GF-D8 (cell line): Measurements from ENCODE around the gene ZNF385C.
"Not testable (repeated sequence)": the region's sequence is repeated elsewhere in the genome, so short reads cannot be mapped to it uniquely, and the experiment has no call there.

Source experiments
- DNase-seq: peaks from one replicate; lab custom pipeline; 2025; lab: John Stamatoyannopoulos, UW

The ZNF385C gene, protein sequence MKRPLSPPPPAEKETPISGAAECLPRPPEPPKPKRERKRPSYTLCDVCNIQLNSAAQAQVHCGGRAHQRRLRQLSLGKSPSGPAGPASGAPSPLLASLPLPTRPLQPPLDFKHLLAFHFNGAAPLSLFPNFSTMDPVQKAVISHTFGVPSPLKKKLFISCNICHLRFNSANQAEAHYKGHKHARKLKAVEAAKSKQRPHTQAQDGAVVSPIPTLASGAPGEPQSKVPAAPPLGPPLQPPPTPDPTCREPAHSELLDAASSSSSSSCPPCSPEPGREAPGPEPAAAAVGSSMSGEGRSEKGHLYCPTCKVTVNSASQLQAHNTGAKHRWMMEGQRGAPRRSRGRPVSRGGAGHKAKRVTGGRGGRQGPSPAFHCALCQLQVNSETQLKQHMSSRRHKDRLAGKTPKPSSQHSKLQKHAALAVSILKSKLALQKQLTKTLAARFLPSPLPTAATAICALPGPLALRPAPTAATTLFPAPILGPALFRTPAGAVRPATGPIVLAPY

DNA sequence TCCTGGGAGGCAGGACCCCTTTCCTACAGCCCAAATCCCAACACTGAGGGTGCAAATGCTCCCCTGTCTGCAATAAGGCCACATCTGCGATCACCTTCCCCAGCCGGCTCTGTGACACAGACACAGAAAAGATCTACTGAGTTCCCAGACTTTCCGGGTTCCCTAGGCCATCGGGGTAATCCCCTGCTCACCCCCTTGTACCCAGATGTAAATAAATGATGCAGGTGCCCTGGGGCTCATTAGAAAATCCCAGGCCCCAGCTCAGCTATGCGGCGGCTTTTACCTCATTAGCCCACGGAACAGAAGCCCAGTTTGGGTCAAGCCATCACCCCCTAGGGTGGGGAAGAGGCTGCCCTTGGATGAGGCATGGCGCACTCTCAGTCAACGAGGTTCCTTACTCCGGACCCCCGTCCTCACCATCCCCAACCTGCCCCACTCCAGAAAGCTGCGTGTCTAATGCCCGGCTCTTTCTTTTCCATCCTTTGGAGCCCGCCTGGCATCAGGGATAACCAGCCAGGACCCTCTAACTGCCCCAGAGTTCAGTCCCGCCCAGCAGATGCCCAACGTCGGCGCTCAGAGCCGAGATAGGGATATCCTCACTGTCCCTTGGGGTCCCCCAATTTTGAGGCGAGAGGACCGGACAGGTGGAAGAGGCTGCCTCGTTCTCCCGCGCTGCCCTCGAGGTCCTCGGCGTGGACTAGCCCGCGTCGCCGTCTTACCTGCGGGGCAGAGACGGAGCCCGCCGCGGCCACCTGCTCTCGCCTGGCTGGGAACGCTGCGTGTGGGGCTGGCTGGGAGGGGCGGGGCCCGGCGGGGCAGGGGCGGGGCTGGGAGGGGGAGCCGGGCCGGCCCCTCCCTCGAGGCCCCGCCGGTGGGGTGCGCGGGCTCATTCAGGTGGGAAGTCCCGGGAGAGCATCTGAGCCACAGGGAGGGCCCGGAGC is at the start of gene ZNF385C:
TSS of gene ZNF385C (minus strand) at position 783 of the 941 bp plus-strand sequence. CDS start 35,417 bp downstream, outside the sequence.
- DNase-seq, result no peak

DNA sequence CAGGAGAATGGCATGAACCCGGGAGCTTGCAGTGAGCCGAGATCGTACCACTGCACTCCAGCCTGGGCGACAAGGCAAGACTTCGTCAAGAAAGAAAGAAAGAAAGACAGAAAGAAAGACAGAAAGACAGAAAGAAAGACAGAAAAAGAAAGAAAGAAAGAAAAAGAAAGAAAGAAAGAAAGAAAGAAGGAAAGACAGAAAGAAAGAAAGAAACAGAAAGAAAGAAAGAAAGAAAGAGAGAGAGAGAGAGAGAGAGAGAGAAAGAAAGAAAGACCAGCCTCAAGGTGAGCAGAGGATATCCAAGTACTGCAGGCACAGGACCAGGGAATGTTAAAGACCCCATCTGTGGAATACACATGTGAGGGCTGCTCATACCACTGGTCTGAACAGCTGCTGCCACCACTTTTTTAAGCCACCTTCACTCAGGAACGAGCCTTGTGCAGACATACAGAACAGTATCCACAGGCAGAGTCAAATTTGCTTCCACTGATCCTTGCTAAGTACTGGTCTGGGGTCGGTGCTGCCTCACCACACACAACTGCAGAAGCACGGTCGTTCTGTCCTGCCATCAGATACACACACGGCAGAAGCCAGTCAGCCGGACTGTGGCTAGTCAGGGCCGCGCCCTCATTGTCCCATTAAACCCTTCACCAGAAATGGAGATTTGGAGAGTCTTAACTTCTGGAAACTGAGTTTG is 48.8 kb upstream of the ZNF385C start:
- no peak for DNase-seq

DNA sequence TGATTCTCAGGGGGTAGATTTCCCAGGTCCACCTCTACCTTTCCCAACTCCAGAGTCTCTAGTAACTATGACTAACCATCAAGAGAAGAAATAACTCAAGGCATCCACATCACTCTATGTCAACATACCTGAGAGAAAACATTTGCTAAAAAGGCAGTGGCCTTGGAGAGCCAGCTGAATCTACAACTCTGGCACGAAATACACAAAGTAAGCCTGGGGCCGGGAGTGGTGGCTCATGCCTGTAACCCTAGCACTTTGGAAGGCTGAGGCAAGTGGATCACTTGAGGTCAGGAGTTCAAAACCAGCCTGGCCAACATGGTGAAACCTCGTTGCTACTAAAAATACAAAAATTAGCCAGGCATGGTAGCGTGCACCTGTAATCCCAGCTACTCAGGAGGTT is 44.9 kb upstream of the ZNF385C start:
- not testable (repeated sequence) for DNase-seq

DNA sequence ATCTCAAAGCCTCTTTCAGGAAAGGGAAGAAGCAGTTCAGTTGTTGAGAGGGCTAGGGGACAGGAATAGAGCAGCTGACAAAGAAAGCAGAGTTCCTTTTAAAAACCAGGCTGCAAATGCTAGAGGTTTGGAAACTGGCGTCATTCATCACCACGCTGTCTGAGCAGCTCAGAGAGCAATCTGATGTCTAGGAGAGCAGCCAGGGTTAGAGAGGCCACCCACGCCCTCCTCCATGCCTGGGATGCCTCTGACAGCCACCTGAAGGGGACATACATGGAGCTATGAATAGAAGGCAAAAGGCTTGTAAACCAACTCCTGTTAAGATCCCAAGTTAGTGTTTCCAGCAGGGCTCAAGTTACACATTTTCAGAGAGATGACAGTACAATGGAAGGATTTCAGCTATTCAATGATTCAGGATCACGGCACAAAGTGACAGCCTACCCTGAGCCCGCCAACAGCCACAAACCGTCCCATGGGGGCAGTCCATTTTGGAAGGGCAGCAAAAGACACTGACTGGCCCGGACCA is 44.2 kb upstream of the ZNF385C start:
- no peak for DNase-seq

DNA sequence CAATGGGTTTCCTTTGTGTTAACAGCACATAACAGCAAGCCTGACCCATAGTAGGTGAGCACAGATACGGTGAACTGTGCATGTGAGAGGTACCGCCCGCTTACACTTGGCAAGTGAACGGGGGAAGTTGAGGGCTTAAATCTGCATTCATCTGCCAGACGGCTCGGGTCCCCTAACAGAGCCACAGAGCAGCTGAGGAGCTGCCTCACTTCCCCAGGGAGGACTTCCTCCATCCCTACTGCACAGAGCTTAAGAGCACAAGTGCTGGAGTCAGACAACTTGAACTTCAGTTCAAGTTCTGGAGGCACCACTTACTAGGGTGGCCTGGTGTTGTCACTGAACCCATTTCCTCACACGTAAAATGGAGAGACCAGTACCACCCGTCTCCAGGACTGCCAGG is 43.1 kb upstream of the ZNF385C start:
- no peak for DNase-seq

DNA sequence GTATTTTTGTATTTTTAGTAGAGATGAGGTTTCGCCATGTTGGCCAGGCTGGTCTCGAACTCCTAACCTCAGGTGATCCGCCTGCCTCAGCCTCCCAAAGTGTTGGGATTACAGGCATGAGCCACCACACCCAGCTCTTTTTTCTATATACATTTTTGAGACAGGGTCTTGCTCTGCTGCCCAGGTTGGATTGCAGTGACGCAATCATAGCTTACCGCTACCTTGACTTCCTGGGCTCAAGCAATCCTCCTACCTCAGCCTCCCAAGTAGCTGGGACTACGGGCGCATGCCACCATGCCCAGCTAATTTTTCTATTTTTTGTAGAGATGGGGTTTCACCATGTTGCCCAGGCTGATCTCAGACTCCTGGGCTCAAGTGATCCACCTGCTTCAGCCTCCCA is 42.4 kb upstream of the ZNF385C start:
- not testable (repeated sequence) for DNase-seq

DNA sequence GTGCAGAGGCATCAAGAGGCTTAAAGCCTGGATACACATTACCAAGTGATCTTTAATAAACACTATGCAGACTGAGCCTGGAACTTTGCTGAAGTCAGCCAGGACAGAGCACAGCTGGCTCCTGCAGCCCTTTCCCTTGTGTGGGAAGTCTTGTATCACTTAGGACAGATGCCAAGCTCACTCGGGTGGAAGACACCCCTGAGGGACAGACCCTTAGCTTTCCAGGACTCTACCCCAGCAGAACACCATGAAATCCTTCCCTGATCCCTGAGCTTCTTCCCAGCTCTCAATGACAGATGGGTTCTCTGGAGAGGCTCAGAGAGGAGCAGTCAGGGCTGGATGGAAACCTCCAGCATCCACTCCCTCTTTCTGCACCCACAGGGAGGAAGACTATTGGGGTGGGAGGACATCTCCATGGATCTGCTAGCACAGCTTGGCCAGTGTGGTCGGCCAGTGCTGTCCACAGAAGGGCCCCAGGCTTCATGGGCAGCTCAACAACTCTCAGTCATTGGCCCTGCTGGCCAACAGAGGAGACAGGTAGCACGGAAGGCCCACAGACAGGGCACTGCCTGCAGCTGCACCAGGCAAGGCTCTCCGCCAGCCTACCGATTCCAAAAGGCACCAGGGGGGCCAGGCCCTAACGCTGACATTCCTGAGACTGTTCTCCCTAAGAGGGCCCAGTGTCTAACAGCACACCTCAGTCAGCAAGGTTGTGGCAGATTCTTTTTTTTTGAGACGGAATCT is 40.6 kb upstream of the ZNF385C start:
- DNase-seq, result no peak

DNA sequence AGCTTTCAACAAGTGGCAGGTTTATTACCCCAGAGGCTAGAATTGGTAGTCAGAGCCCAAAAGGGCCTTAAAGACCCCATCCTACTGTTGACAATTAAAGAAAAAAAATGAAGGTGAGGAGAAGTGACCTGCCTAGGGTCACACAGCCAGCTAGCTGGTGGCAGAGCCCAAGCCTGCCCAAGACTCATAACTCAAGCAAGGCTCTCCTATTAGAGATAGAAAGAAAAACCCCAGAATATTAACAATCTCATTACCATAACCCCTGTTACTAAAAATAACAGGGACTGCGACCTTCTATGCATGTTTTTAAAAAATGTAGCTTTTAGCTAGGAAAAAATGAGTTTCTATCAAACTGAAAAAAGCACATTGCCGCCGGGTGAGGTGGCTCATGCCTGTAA is 38.4 kb upstream of the ZNF385C start:
- DNase-seq, result no peak

DNA sequence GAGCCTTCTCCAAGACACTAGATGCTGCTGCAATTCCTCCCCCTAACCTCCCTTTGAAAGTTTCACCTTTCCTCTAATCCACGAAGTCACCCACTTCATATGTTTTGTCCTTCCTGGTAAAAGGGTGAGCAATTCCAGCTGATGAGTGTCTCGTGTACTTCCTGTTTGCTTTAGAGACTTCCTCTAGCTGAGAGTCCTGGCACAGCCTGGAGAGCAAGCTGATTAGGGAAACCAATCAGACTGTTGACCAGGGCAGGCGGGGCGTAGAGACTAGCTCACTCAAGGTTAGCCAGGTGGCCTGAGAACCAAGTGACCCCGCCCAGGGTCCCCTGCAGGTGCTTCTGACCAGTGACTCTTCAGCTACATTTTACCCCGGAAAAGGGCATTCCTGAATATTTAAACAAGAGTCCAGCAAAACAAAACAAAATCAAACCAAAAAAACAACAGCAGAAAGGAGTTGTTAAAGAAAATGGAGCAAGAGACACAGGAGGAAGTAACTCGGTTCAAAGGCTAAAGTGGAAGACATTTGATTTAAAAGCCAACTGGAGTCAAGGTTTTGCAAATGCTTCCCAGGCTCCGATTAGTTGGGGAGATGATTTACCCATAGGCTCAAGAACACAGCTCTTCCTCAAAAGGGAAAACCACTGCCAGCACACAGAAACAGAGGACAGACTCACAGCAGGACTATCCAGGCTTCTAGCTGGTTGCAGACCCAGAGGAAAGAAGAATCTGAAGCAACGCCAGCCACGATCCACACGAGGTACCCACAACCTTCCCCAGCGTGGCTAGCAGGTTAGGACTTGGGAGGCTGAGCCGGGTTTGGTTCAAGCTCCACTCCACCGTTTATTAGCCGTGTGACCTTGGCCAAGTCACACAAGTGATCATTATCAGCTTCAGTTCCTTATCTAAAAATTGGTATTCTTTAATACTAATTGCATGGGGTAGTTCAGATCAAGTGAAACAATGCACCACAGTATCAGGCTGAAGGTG is 37.7 kb upstream of the ZNF385C start:
- DNase-seq, result peak; percentile 29

DNA sequence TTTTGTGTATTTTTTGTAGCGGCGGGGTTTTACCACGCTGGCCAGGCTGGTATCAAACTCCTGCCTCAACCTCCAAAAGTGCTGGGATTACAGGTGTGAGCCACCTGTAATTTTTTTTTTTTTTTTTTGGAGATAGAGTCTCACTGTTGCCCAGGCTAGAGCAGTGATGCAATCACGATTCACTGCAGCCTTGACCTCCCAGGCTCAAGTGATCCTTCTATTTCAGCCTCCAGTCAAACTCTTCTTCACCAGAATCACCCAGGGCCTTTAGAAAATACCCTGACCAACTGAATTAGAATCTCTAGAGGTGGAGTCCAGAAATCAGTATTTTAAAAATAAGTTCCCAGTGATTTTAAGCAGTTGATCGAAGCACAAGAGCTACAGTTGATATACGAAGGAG is 36.9 kb upstream of the ZNF385C start:
- no peak for DNase-seq

DNA sequence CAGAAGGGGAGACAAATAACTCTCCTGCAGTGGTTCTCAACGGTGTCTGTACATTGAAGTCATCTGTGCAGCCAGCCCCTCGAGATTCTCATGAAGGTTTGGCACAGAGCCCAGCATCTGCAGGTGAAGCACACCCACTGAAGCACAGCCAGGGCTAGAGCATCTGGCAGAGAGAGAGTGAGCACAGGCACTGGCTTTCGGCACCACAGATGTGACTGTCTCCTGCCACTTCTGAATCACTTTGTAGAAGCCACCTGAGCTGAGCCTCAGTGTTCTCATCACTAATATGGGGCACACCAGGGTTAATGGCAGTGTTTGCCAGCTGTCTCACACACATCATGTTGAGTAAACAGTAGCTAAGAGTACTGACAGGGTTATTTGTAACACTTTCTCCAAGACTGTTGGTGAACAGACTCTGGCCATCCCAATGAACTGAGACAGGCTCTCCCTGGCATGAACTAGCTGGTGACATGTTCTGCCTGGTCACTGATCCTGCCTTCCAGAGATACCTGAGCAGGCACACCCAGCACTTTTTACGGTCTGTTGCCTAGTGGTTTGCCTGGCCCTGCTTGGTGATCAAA is 35.3 kb upstream of the ZNF385C start:
- DNase-seq, result no peak

DNA sequence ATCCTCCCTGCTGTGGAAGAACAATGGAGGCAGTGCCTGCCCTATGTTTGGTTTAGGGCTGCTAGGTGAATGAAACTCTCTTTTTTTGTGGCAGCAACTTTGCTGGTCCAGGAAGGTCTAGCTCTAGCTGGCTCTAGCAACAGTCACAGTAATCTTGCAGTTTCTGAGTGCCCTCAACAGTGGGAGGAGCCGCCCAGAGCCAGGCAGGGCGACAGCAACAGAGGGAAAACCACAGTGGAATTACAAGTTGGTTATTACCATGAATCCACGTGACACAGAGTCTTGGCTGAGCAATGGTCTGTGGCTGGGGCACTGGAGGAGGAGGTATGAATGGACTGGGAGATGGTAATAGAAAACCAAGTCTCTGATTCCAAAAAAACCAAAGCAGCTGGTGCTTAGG is 34.7 kb upstream of the ZNF385C start:
- peak; percentile 61 for DNase-seq

DNA sequence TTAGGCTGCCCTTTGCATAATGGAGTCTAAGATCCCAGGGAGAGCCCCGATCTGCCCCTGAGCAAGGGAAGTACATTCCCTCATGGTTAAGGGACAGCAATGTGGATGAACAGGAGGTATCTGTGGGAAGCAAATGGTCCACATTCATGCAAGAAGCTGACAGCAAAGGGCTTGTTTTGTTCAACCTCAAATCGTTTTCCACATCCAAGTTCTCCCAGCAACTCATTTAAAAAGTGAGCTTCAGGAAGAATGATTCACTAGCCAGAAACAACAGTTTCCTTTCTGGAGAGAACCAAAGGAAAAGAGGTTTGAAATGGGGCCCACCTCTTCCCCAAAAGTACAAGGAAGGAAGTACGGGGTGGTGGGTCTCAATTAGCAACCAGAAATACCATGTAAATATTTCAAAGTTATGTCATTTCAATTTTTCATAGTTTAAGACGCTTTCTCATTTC is 33.7 kb upstream of the ZNF385C start:
- peak; percentile 7 for DNase-seq

DNA sequence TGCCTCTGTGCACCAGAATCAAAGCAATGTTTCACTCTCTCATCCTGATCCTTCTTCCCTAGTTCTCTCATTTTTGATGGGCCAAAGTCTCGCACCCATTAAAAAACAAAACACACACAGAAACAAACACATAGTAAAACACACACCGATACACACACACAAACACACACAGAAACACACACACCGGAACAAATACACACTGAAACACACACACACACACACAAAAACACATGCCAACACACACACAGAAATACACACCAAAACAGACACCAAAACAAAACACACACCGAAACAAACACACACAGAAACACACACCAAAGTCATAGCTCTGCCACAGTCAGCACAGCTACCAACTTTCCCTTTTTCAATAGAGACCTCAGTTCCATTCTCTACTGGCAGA is 33.0 kb upstream of the ZNF385C start:
- no peak for DNase-seq

DNA sequence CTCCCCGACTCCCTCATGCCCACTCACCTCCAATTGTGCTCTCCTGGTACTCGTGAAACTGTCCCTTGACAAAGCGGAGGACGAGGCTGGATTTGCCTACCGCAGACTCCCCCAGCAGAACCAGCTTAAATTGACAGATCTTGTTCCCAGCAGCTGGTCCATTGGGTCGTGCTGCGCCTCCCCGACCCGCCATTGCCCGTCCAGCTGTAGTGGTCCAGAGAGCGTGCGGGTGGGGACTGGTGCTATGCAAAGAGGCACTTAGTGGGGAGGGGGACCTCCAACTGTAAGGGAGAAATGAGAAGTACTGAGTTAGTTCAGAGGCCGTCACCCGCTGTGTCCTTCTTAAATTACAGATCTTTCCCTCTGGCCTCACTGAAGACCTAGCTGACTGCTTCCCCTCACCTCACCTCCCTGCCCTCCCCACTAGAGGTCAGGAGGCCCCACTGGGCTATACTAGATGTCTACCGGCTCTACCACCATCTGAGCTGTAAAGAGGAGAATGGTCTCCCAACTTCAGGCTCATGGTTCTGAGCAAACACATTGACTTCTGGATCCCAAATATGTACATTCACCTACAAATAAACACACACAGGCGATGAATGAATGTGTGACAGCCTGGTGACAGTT is 32.1 kb upstream of the ZNF385C start:
- no peak for DNase-seq

DNA sequence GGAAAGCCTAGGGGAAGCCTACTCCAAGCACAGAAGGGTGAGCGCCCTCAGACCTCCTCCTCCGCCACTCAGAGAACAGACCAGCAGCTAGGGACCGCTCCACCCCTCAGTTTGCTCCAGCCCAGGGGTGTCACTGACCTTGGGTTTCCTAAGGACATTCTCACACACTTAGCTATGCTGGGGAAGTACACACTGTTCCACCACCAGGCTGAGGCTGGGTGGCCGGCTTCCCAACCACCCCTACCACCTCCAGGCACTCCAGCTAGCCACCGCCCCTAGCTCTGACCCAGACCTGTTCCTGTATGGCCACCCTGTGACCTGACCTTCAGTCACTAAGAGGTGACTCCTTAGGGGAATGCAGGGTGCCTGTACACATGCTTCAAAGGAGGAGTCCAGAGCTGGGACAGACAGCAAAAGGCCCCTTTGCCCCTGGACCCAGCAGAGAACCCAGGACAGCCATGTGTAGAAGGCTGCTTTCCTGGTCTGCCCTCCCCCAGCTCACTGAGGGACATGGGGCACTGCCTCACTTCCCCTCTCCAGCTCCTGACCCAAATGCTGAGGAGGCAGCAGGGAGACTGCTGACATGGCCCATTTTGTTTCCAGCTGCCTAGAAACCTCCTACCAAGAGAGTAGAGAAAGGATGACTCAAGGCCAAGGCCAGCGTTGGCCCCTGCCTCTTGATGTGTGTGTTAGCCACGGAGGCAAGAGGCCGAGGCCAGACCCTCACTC is 31.0 kb upstream of the ZNF385C start:
- no peak for DNase-seq

DNA sequence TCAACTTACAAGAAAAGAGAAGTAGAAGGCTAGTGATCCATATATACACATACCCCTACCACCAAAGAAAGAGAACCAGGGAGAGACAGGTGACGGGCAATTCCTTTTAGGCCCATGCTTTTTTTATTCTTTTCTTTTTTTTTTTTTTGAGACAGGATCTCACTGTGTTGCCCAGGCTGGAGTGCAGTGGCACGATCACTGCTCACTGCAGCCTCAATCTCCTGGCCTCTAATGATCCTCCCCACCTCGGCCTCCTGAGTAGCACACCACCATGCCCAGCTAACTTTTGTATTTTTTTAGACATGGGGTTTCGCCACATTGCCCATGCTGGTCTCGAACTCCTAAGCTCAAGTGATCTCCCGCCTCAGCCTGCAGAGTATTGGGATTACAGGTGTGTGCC is 29.1 kb upstream of the ZNF385C start:
- no peak for DNase-seq

DNA sequence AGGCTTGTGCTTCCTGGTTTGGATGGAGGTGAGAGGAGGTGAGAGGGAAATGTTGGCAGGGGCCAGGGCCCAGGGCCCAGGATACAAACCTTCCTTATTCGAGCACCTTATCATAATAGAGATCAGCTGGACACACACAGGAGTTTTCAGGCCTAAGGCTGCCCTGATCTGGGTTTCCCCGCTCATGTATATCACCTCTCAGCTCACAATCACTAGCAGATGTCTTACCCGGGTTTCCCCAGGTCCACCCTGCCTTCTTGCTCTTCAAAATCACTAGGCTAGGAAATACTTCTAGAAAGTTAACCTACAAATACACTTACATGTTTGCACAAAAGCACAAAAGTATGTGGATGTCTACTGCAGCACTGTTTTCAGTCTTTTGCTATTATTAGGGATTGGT is 28.6 kb upstream of the ZNF385C start:
- no peak for DNase-seq
